Natural killer cell (primary cell): ENCODE measurements around the gene DUSP3. TPM values are rescaled to one million over a fixed set of nuclear protein-coding genes. Genes with fewer than 3 reads are reported as not detected.
A peak's percentile ranks its signal among the peaks of the same experiment; 100 is the strongest.

ENCODE experiments used
- ATAC-seq, 3 donors: fragments of 150-1000 bp in 2 of 3; fragments of 200-7000 bp in 1 of 3; cut with Tn5 transposase; 1 replicate in 1 of 3; 2 replicates in 2 of 3; pipeline ENCODE4 v1.10.0; 2021; ENCODE audit warnings: mild to moderate bottlenecking in 2 of 3, moderate library complexity in 2 of 3
- DNase-seq, 2 donors: peaks; one replicate each; pipeline versions ENCODE4 v3.0.0 to v3.0.0-alpha.2; 2013 to 2021; ENCODE audit warnings: mixed read lengths in 1 of 2
- H3K27ac ChIP-seq: one replicate; pipeline ENCODE4 v1.5.1; 2013; ENCODE audit warnings: mild to moderate bottlenecking, low read length
- H3K27me3 ChIP-seq: one replicate; pipeline ENCODE4 v1.6.1; 2013; ENCODE audit warnings: low read length; ENCODE audit not compliant: control insufficient read depth, insufficient read depth
- H3K36me3 ChIP-seq: one replicate; pipeline ENCODE4 v1.6.1; 2013; ENCODE audit warnings: low read length; ENCODE audit not compliant: control insufficient read depth, insufficient read depth
- H3K4me1 ChIP-seq: one replicate; pipeline ENCODE4 v1.6.1; 2013; ENCODE audit warnings: low read length; ENCODE audit not compliant: control insufficient read depth, insufficient read depth
- H3K4me3 ChIP-seq: one replicate; pipeline ENCODE4 v1.5.1; 2013; ENCODE audit warnings: low read length
- H3K9me3 ChIP-seq: one replicate; pipeline ENCODE4 v1.6.1; 2013; ENCODE audit warnings: low read length; ENCODE audit not compliant: control insufficient read depth, insufficient read depth
- H3K27ac Mint-ChIP-seq, 2 donors: one replicate each; pipeline ENCODE4 v1.8.0; 2022; ENCODE audit warnings: mild to moderate bottlenecking in 2 of 2, mixed read lengths in 2 of 2, moderate library complexity in 1 of 2
- H3K27me3 Mint-ChIP-seq, 2 donors: one replicate each; pipeline ENCODE4 v1.8.0; 2022; ENCODE audit warnings: low read depth in 2 of 2, mixed read lengths in 2 of 2
- H3K36me3 Mint-ChIP-seq: one replicate; pipeline ENCODE4 v1.8.0; 2022; ENCODE audit warnings: mixed read lengths
- H3K4me1 Mint-ChIP-seq, 2 donors: one replicate each; pipeline ENCODE4 v1.8.0; 2022; ENCODE audit warnings: mixed read lengths in 2 of 2
- H3K4me3 Mint-ChIP-seq: one replicate; pipeline ENCODE4 v1.8.0; 2022; ENCODE audit warnings: mild to moderate bottlenecking, moderate library complexity, mixed read lengths
- H3K9me3 Mint-ChIP-seq, 2 donors: one replicate each; pipeline ENCODE4 v1.8.0; 2022; ENCODE audit warnings: mixed read lengths in 2 of 2
- CTCF ChIP-seq: fragments of 200-600 bp; IDR thresholded peaks from one replicate; pipeline ENCODE4 v1.8.0; 2022; ENCODE audit warnings: antibody characterized with exemption
- WGBS: methylation state at CpG from one replicate; pipeline ENCODE4 v1.1.7; 2013; ENCODE audit warnings: missing lambda C conversion rate; ENCODE audit not compliant: insufficient coverage; 5-methylcytosine and 5-hydroxymethylcytosine counted together
- intact Hi-C: fragments of 100-400 bp; cut with micrococcal nuclease; formaldehyde crosslinking; loops from one replicate; pipeline ENCODE4 v1.14.2; 2022
- total RNA-seq, 4 donors: library from RNA; stranded (reverse); fragments of 120-200 nt in 1 of 4; gene quantifications; one replicate each; pipeline versions ENCODE4 v1.2.3 to v1.2.4, GENCODE V29; 2013 to 2022

The DUSP3 gene
- total RNA-seq: 10 to 100 TPM in 2 of 3 donors, 1 to 10 TPM in 1; 6.3 to 15.9 (median 12.9) TPM
- total RNA-seq (2013): 23.8 TPM

GRCh38 chr17:43778337-43779144, at the start of gene DUSP3:
Gene DUSP3, minus strand, starts transcription at chr17:43778977. Its CDS starts 53 bp downstream, at chr17:43778924.
- Mint-ChIP-seq H3K27ac (peak within 1 kb of the TSS in 1 of 2 donors; percentile 82), H3K9me3 (no peaks in the 10 kb centered on the region), H3K36me3 (no peaks in the 10 kb centered on the region), H3K27me3 (peaks cover 29 to 36% of the 10 kb centered on the region in 2 donors), H3K4me1 (peaks cover under 1 to 26% of the 10 kb centered on the region in 2 donors), H3K4me3 (peak within 1 kb of the TSS; percentile 83)
- intact Hi-C loops: no loop called here
- H3K27ac ChIP-seq: peak within 1 kb of the TSS; percentile 68
- H3K9me3 ChIP-seq: no peaks in the 10 kb centered on the region
- no peaks in the 10 kb centered on the region for H3K36me3 ChIP-seq
- ATAC-seq (peak; percentile 96 to 97 (median 97)), DNase-seq (peak; percentile 73 to 87)
- WGBS: under 1% methylated on average over 100 of the region's 100 CpGs
- peak within 1 kb of the TSS; percentile 72 for H3K4me3 ChIP-seq
- peaks cover 7% of the 10 kb centered on the region for H3K27me3 ChIP-seq
- no peak for TF ChIP-seq CTCF
- peaks cover 24% of the 10 kb centered on the region for H3K4me1 ChIP-seq

GRCh38 chr17:43827596-43827995, 48.8 kb upstream of the DUSP3 start:
- no peaks in the 10 kb centered on the region for H3K9me3 ChIP-seq
- Mint-ChIP-seq H3K36me3 (no peaks in the 10 kb centered on the region), H3K4me3 (no peak overlapping the region), H3K27ac (no peak overlapping the region), H3K27me3 (peaks cover 9 to 11% of the 10 kb centered on the region in 2 donors), H3K4me1 (peaks cover 5% of the 10 kb centered on the region in 2 donors), H3K9me3 (no peaks in the 10 kb centered on the region)
- intact Hi-C loops: no loop called here
- H3K4me1 ChIP-seq: peaks cover 4% of the 10 kb centered on the region
- no peaks in the 10 kb centered on the region for H3K36me3 ChIP-seq
- ATAC-seq: no peak
- H3K27ac ChIP-seq: no peak overlapping the region
- 92% methylated on average over 9 of the region's 9 CpGs for WGBS
- H3K27me3 ChIP-seq: peaks cover 5% of the 10 kb centered on the region
- no peak overlapping the region for H3K4me3 ChIP-seq
- TF ChIP-seq CTCF: no peak
- DNase-seq: no peak

DNA sequence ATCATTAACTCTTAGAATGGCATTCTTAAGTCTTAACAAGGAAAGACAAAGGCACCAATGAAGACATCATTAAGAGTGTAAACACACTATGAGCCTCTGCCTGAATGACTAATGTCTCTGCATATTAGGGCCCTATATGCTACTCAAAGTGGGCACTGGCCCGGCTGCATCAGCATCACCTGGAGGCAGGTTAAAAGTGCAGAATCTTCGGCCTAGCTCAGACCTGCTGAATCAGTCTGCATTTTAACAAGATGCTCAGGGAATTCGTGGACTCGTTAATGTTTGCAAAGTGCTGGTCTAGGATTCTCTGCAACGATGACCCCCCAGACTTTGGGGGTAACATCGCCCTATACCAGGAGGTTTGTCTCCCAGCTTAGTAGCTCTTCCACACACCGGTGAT, 47.4 kb upstream of the DUSP3 start:
- no peak overlapping the region for H3K27ac Mint-ChIP-seq
- TF ChIP-seq CTCF: no peak
- intact Hi-C loops: no loop called here
- peaks cover 0 to 5% of the 10 kb centered on the region in 2 donors for H3K4me1 Mint-ChIP-seq
- Histone ChIP-seq H3K27ac (no peak overlapping the region), H3K4me1 (no peaks in the 10 kb centered on the region), H3K4me3 (no peak overlapping the region), H3K27me3 (no peaks in the 10 kb centered on the region), H3K36me3 (no peaks in the 10 kb centered on the region), H3K9me3 (no peaks in the 10 kb centered on the region)
- H3K4me3 Mint-ChIP-seq: no peak overlapping the region
- no peaks in the 10 kb centered on the region for H3K36me3 Mint-ChIP-seq
- 92% methylated on average over 6 of the region's 7 CpGs for WGBS
- DNase-seq (no peak), ATAC-seq (no peak)
- peaks cover 3 to 14% of the 10 kb centered on the region in 2 donors for H3K27me3 Mint-ChIP-seq
- no peaks in the 10 kb centered on the region for H3K9me3 Mint-ChIP-seq
